ENCODE data around the gene GRAP. TPM values are rescaled to one million over a fixed set of nuclear protein-coding genes. Genes with fewer than 3 reads are reported as not detected.
"Not testable (repeated sequence)": the region's sequence is repeated elsewhere in the genome, so short reads cannot be mapped to it uniquely, and the experiment has no call there.

The GRAP gene
- total RNA-seq, 8 experiments from 2014 or later, result 0.33 to 1.5 (median 0.50) TPM; not detected in 1

DNA sequence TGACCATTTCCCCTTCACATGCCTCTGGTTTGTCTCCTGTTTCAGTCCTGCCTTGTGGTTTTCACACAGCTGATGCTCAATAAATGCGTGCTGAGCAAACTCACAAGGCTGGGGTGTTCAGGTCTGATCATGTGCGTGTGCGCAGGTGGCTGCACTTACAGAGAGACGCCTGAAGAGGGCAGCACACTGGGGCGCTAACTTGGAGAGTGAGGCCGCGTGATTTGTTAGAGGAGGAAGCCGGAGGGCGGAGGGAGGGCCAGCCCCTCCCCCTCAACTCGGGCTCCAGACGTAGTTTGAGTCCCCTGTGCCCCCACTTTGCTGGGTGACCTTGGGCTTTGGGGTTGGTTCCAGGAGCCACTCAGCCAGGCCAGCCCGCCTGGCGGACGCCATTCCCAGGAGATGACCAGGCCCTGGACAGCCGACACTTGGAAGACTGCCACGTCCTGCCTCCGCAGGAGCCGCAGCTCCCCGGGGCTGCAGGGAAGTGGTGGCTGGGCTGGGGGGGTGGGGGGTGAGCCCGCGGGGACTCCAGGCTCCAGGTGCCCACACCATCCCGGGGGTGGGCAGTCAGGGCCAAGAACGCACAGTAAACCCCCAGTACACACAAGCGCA is 14.3 kb downstream of the GRAP start:
- H3K4me3 ChIP-seq; H3K27ac ChIP-seq; H3K4me1 ChIP-seq (replicated peaks in 1 of 2); in situ Hi-C loops (cut with MboI; ENCODE audit: low pct_unique_long_range_greater_than_20kb in 2 of 9, low sequenced_read_pairs in 9 of 9, unreplicated experiment in 9 of 9): not testable (repeated sequence)
- peak; percentile 54 to 93 (median 78) for ATAC-seq (replicated peaks in 6 of 8)
- WGBS, 10 experiments, result no CpG with 5 or more reads among the region's 24 CpGs

DNA sequence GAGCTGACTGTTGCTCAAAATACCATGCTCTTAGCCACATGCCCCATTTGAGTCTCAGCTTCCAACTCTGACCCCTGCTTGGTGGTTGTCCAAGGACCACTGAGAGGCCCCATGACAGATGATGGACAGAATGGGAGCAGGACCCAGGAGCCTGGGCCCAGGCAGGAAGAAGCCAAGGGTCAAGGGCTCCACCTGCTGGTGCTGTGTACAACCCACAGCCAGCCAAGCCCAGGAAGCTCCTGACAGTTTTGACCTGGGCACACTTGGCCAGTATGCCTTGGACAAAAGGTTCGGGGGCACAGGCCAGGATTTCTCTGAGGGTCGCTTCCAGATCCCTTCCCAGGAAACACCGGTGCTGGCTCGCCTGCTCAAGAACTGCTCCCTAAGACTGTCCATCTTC is 15.0 kb downstream of the GRAP start:
- H3K27ac ChIP-seq; in situ Hi-C loops (cut with MboI; ENCODE audit: low pct_unique_long_range_greater_than_20kb in 2 of 9, low sequenced_read_pairs in 9 of 9, unreplicated experiment in 9 of 9); H3K4me3 ChIP-seq; H3K4me1 ChIP-seq (replicated peaks in 1 of 2): not testable (repeated sequence)
- peak; percentile 60 to 83 (median 66) for ATAC-seq (replicated peaks in 6 of 8)
- WGBS, 10 experiments, result no CpG with 5 or more reads among the region's 4 CpGs

DNA sequence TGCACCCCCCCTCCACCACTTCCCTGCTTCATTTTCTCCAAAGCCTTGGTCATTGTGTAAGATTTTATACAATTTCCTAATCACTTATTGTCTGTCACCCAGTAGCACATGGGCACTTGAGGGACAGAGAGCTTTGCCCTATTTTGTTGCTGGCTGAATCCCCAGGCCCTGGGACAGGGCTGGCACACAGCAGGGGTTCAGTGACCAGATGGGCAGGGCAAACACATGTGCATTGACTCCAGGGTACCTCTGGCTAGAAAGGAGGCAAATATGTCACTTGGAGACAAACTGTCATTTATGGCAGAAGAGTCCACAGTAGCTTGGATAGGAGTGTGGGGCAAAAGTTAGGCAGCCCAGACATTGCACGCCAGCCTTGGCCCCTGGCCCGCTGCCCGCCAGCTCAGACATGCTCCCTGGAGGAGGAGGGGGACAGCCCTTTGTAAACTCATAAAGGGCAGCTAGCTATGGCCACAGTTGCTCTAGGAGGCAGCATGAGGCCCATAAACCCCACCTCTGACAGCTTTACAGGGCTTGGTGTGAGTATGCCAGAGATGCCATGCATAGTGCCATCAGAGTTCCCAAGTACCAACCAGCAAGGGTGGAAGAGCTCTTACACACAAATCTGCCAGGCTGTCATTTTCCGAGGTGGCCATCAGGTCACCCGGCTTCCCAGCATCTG is 15.8 kb downstream of the GRAP start:
- H3K4me3 ChIP-seq; H3K4me1 ChIP-seq (replicated peaks in 1 of 2); H3K27ac ChIP-seq; in situ Hi-C loops (cut with MboI; ENCODE audit: low pct_unique_long_range_greater_than_20kb in 2 of 9, low sequenced_read_pairs in 9 of 9, unreplicated experiment in 9 of 9): not testable (repeated sequence)
- peak in 3 of 8 experiments; percentile 1 to 63 (median 10) for ATAC-seq (replicated peaks in 6 of 8)
- no CpG with 5 or more reads among the region's 5 CpGs for WGBS, 10 experiments

DNA sequence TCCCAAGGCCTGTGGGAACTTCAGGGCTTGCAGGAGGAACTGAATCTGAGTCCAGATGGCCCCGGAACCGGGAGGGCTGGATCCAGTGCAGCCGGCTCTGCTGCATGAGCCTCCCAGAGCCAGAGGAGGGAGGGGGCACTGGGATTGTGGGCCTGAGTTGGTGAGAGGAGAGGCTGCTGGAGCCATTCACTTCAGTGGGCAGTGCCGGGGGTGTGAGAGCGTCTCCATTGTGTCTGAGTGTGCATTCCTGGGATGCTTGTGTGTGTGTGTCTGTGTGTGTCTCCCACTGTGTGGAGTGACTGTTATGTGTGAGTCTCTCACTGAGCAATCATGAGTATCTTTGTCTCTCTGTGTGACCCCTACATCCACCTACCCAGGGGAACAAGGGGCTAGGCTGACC is 17.0 kb downstream of the GRAP start:
- WGBS, 10 experiments, result no CpG with 5 or more reads among the region's 5 CpGs
- peak in 6 of 8 experiments; percentile 6 to 63 (median 59) for ATAC-seq (replicated peaks in 6 of 8)
- H3K4me1 ChIP-seq (replicated peaks in 1 of 2); in situ Hi-C loops (cut with MboI; ENCODE audit: low pct_unique_long_range_greater_than_20kb in 2 of 9, low sequenced_read_pairs in 9 of 9, unreplicated experiment in 9 of 9); H3K4me3 ChIP-seq; H3K27ac ChIP-seq: not testable (repeated sequence)

DNA sequence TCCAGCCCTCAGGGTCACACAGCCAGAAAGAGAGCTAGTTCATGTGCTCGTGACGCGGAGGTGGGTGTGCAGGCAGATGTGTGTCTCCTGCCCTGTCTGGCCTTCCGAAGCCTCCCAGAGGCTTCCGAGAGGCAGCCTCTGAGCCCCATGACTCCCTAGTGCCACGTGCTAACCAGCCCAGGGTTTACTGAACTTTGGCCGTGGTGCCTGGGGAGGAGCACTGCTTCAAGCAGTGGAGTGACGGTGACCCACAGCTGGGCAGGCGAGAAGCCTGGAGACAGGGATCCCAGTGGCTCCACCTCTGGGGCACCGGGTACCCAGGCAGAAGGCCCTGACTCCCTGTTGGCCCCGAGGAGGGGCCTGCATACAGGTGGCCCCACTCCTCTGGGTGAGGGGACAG is 18.1 kb downstream of the GRAP start:
- in situ Hi-C loops (cut with MboI; ENCODE audit: low pct_unique_long_range_greater_than_20kb in 2 of 9, low sequenced_read_pairs in 9 of 9, unreplicated experiment in 9 of 9); ATAC-seq (replicated peaks in 6 of 8); H3K4me3 ChIP-seq; H3K4me1 ChIP-seq (replicated peaks in 1 of 2); H3K27ac ChIP-seq: not testable (repeated sequence)
- WGBS, 10 experiments, result no CpG with 5 or more reads among the region's 11 CpGs

DNA sequence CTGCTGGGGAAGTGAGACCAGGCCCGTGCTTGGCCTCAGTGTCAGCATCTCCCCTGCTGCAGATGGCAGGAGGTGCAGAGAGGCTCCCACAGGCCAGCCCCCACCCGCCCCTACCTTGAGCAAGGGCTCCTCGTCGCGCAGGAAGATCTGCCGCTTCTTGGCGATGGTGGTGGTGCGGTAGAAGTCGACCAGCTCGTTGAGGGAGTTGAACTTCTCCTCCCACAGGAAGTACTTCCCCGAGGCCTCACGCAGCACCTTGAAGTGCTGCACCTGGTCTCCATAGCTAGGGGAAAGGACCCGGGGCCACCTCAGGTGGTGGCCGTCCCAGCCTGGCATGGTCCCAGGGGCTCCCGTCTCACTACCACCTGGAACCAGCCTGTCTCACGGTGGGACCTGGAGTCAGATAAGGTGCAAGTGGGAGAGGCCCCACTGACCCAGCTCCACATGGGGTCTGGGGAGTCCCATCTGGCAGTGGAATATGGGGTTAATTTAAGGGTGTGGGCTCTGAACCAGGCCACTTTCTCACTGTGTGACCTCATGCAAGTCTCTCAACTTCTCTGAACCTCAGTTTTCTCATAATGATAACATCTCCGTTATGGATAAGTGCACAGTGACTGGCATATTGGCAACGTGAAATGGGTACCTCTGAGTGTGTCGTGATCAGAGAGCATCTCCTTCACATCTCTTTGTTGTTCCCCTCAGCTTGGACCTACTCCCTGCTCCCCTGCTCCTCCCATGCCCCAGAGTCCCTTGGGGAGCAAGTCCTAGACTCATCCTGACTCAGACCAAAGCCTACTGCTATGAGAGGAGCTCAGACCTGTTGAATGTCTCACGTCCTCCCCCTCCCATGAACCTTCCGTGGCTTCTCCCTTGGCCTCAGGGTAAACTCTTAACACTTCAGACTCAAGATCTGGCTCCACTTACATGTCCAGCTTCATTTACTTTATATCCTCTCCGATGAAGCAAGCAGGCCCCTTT is 22.4 kb downstream of the GRAP start:
- H3K4me3 ChIP-seq, result no peak overlapping the region
- in situ Hi-C loops (cut with MboI; ENCODE audit: low pct_unique_long_range_greater_than_20kb in 2 of 9, low sequenced_read_pairs in 9 of 9, unreplicated experiment in 9 of 9), result no loop called here
- H3K4me1 ChIP-seq (replicated peaks in 1 of 2), result peaks cover 0 to 2% of the 10 kb centered on the region in 2 donors
- H3K27ac ChIP-seq, result no peak overlapping the region
- peak in 3 of 8 experiments; percentile 26 to 64 (median 55) for ATAC-seq (replicated peaks in 6 of 8)
- WGBS, 10 experiments, result 17 to 100% (median 86%) methylated on average over 1 to 5 of the region's 22 CpGs; no CpG with 5 or more reads in 2 of the 10 experiments

DNA sequence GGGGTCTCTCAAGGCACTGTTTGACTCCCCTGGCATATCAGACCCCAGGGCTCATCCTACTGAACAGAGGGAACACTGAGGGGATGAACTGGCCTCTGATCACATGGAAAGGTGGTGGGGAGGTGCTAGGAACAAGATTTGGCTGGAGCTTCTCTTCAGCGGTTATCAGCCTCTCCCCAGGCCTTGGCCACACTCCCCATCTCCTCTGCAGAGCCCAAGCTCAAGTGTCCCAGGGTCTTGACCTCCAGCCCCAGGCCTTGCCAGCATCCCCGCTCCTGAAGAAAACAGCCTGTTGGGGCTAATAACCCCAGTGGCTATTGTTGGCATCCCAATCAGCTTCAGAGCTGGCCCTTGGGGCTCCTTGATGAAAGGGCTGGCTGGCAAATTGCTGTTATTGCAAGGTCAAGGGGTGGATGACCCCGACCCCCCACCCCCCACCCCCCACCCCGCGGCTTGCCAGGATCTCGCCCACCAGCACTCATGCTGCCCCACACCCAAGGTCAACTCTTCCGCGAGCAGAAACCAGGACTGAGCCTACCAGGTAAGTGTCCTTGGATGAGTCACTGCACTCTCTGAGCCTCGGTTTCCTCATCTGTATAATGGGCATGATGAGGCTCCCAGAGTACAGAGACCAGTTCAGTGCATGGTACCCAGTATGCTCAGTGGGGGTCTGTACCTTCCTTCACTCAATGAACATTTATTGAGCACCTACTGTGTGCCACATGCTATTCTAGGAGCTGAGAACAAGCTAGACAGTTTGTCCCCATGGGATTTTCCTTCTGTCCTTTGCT is 23.4 kb downstream of the GRAP start:
- WGBS, 10 experiments, result 60 to 80% methylated on average over 1 of the region's 9 CpGs; no CpG with 5 or more reads in 8 of the 10 experiments
- in situ Hi-C loops (cut with MboI; ENCODE audit: low pct_unique_long_range_greater_than_20kb in 2 of 9, low sequenced_read_pairs in 9 of 9, unreplicated experiment in 9 of 9), result no loop called here
- no peak overlapping the region for H3K27ac ChIP-seq
- ATAC-seq (replicated peaks in 6 of 8), result no peak
- peaks cover 0 to 5% of the 10 kb centered on the region in 2 donors for H3K4me1 ChIP-seq (replicated peaks in 1 of 2)
- no peak overlapping the region for H3K4me3 ChIP-seq

DNA sequence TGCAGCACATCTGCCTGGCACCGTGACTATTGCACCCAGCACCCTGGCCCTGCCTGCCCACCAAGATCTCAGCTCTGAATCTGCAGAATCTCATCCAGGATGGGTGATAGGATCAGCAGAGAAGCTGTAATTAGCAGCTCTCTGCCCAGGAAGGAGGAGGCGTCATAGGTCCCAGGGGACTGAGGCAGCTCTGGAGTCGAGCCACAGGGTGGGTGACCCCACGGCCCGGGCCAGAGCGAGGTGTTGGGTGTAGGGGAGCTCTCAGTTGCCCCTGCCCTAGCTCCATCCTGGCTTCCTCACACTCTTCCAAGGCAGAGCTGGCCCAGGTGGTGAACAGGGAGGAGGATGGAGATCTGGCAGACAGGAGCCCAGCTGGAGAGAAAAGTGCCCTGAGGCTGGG is 24.0 kb downstream of the GRAP start:
- H3K4me1 ChIP-seq (replicated peaks in 1 of 2), result peaks cover 0 to 5% of the 10 kb centered on the region in 2 donors
- in situ Hi-C loops (cut with MboI; ENCODE audit: low pct_unique_long_range_greater_than_20kb in 2 of 9, low sequenced_read_pairs in 9 of 9, unreplicated experiment in 9 of 9), result no loop called here
- H3K27ac ChIP-seq, result no peak overlapping the region
- ATAC-seq (replicated peaks in 6 of 8), result no peak
- WGBS, 10 experiments, result 80 to 100% (median 100%) methylated on average over 1 to 3 of the region's 6 CpGs; no CpG with 5 or more reads in 6 of the 10 experiments
- H3K4me3 ChIP-seq, result no peak overlapping the region

DNA sequence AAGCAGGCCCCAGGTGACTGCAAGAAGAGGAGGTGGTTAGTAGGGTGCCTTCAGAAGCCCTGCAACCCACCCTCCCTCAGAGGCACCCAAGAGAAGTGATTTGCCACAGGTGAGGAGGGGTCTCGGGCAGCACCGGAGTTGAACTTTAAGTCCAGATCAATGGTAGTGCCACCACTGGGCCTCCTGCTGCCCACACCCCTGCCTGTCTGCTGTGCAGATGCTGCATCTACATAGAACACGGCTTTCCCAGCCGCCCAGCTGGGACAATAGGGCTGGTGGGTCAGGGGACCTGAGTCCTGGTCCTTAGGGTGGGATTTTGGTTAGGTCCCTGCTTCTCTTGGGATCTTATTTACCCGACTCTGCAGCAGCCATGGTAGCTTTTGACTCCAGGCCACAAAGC is 24.6 kb downstream of the GRAP start:
- Histone ChIP-seq H3K27ac (no peak overlapping the region), H3K4me1 (replicated peaks in 1 of 2) (peaks cover 0 to 5% of the 10 kb centered on the region in 2 donors), H3K4me3 (no peak overlapping the region)
- in situ Hi-C loops (cut with MboI; ENCODE audit: low pct_unique_long_range_greater_than_20kb in 2 of 9, low sequenced_read_pairs in 9 of 9, unreplicated experiment in 9 of 9), result no loop called here
- no peak for ATAC-seq (replicated peaks in 6 of 8)
- WGBS, 10 experiments, result 67 to 100% (median 94%) methylated on average over 1 to 3 of the region's 5 CpGs; no CpG with 5 or more reads in 6 of the 10 experiments

DNA sequence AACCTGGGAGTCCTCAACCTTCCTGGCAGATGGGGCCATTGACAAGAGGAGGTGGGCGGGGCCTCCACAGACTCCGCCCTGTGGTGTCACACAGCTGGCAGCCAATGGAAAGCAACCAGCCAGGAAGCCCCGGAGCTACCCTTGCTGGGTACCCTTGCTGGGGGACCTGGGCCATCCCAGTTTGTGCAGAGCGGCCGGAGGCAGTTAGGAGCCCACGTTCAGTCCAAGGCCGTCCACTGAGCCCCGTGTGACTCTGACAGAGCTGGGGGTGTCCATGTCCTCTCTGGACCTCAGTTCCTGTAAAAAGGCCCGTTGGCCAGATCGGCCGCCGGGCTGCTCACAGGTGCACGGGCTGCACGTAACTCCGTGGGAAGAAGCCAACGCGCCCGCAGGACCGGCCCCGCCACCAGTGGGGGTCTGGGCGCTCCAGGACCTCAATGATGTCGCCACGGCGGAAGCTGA is 25.1 kb downstream of the GRAP start:
- peaks cover 0 to 5% of the 10 kb centered on the region in 2 donors for H3K4me1 ChIP-seq (replicated peaks in 1 of 2)
- peak in 1 of 8 experiments; percentile 44 for ATAC-seq (replicated peaks in 6 of 8)
- H3K27ac ChIP-seq, result no peak overlapping the region
- 97 to 100% methylated on average over 3 to 8 of the region's 24 CpGs; no CpG with 5 or more reads in 8 of the 10 experiments for WGBS, 10 experiments
- in situ Hi-C loops (cut with MboI; ENCODE audit: low pct_unique_long_range_greater_than_20kb in 2 of 9, low sequenced_read_pairs in 9 of 9, unreplicated experiment in 9 of 9), result no loop called here
- no peak overlapping the region for H3K4me3 ChIP-seq

DNA sequence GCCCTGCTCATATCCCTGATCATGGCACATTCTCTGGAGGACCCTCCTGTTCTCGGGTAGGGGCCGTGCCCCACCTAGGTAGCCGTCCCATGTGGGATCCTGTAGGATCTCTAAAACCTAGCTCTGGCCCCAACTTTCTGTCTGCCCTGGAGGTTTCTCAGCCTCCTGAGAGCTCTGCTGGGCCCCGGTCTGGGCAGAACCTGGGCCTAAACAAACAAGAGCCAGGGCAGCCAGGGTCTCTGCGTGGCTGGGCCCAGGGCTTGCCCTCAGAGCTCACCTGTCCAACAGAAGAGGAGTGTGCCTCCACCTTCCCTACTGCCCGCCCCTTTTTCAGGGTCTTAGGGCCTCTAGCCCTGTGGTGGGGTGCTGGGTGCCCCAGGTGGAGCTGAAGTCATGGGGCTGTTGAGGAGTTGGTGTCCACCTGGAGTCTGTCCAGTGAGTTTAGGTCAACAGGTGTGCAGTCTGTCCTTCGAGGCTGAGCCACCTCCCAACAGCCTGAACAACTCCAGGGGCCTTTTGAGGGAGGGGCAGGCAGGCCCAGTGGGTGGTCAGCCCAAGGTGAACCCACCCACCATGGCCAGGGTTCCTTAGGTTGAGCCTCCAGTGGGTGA is 25.6 kb downstream of the GRAP start:
- 100% methylated on average over 1 of the region's 7 CpGs; no CpG with 5 or more reads in 9 of the 10 experiments for WGBS, 10 experiments
- in situ Hi-C loops (cut with MboI; ENCODE audit: low pct_unique_long_range_greater_than_20kb in 2 of 9, low sequenced_read_pairs in 9 of 9, unreplicated experiment in 9 of 9), result not testable (repeated sequence)

DNA sequence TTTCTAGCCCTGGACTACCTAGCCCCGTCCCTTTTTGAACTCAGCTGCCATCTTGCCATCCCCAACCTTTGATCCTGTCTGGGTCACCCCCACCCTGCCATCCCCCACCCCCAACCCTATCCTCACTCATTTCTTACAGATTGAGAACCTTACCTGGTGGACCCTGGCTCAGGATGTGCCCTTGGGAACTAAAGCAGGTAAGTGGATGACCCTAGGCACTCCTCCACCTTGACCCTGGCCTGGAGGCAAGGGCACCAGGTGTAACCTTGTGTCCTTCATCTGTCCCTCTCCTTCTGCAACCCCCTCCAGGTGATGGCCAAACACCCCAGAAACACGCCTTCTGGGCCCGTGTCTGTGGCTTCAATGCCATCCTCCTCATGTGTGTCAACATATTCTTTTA is 26.7 kb downstream of the GRAP start:
- Histone ChIP-seq H3K27ac (no peak overlapping the region), H3K4me1 (replicated peaks in 1 of 2) (peaks cover 0 to 5% of the 10 kb centered on the region in 2 donors), H3K4me3 (no peak overlapping the region)
- in situ Hi-C loops (cut with MboI; ENCODE audit: low pct_unique_long_range_greater_than_20kb in 2 of 9, low sequenced_read_pairs in 9 of 9, unreplicated experiment in 9 of 9), result no loop called here
- no peak for ATAC-seq (replicated peaks in 6 of 8)
- WGBS, 10 experiments, result 40 to 90% methylated on average over 1 to 2 of the region's 3 CpGs; no CpG with 5 or more reads in 8 of the 10 experiments

More for the DNA sequence above, 25.6 kb downstream of the GRAP start:
- H3K4me1 ChIP-seq (replicated peaks in 1 of 2); H3K27ac ChIP-seq; ATAC-seq (replicated peaks in 6 of 8); H3K4me3 ChIP-seq: not testable (repeated sequence)
